ENCODE measurements around the gene ROBO2. TPM values are rescaled to one million over a fixed set of nuclear protein-coding genes. Genes with fewer than 3 reads are reported as not detected.

The ROBO2 gene
- polyA plus RNA-seq, 1 donor from 2014 or later: 55.5 TPM

- H3K9me2 ChIP-seq (ENCODE audit: insufficient read depth, low read length): no peaks in the 10 kb centered on the region
- H3K27ac ChIP-seq (ENCODE audit: low read length): peak overlapping the region; percentile 87
- no peaks in the 10 kb centered on the region for H3K27me3 ChIP-seq (ENCODE audit: insufficient read depth, low read depth, low read length)
- H3F3A ChIP-seq (ENCODE audit: insufficient read depth, low read length, poor library complexity, severe bottlenecking): no peaks in the 10 kb centered on the region
- H3K4me3 ChIP-seq (ENCODE audit: low read length): no peak overlapping the region
- no peaks in the 10 kb centered on the region for H3K79me2 ChIP-seq (replicated peaks; ENCODE audit: insufficient read depth, low read length)
- no peak overlapping the region for H3K4me2 ChIP-seq (ENCODE audit: low read length)
- no peak overlapping the region for H3K9ac ChIP-seq (ENCODE audit: low read length)
- no peaks in the 10 kb centered on the region for H4K20me1 ChIP-seq (ENCODE audit: insufficient read depth)
- TF ChIP-seq SMC3 (conservative IDR thresholded peaks at IDR 0.05; ENCODE audit: poor library complexity) (no peak), CTCF (IDR thresholded peaks at IDR 0.05; ENCODE audit: poor library complexity, severe bottlenecking) (no peak), TAF1 (IDR thresholded peaks at IDR 0.05; ENCODE audit: low read depth) (no peak), REST (IDR thresholded peaks at IDR 0.05; ENCODE audit: borderline replicate concordance) (no peak), MXI1 (conservative IDR thresholded peaks at IDR 0.05; ENCODE audit: poor library complexity, severe bottlenecking) (no peak), EP300 (conservative IDR thresholded peaks at IDR 0.05; ENCODE audit: poor library complexity, severe bottlenecking) (no peak), POLR2AphosphoS5 (IDR thresholded peaks at IDR 0.05) (no peak), EZH2 (IDR thresholded peaks at IDR 0.05; ENCODE audit: borderline replicate concordance, insufficient read depth, low read length, poor library complexity, severe bottlenecking) (no peak), RAD21 (conservative IDR thresholded peaks at IDR 0.05) (no peak)
- H3K9me3 ChIP-seq (ENCODE audit: low read length): no peaks in the 10 kb centered on the region
- no peaks in the 10 kb centered on the region for H3K36me3 ChIP-seq (ENCODE audit: insufficient read depth, low read length)
- H2AFZ ChIP-seq (ENCODE audit: low read depth, low read length): no peak overlapping the region
Measured at GRCh38 chr3:77326586-77326985, 286.7 kb downstream of the ROBO2 start.

GRCh38 chr3:77328690-77329089 is 288.8 kb downstream of the ROBO2 start:
- H3K79me2 ChIP-seq (replicated peaks; ENCODE audit: insufficient read depth, low read length): no peaks in the 10 kb centered on the region
- no peak overlapping the region for H3K9ac ChIP-seq (ENCODE audit: low read length)
- no peak overlapping the region for H2AFZ ChIP-seq (ENCODE audit: low read depth, low read length)
- H3K4me2 ChIP-seq (ENCODE audit: low read length): no peak overlapping the region
- H4K20me1 ChIP-seq (ENCODE audit: insufficient read depth): no peaks in the 10 kb centered on the region
- H3K36me3 ChIP-seq (ENCODE audit: insufficient read depth, low read length): no peaks in the 10 kb centered on the region
- H3K27me3 ChIP-seq (ENCODE audit: insufficient read depth, low read depth, low read length): no peaks in the 10 kb centered on the region
- no peaks in the 10 kb centered on the region for H3K9me2 ChIP-seq (ENCODE audit: insufficient read depth, low read length)
- H3K27ac ChIP-seq (ENCODE audit: low read length): no peak overlapping the region
- no peak overlapping the region for H3K4me3 ChIP-seq (ENCODE audit: low read length)
- H3K9me3 ChIP-seq (ENCODE audit: low read length): no peaks in the 10 kb centered on the region
- no peak for TF ChIP-seq REST (IDR thresholded peaks at IDR 0.05; ENCODE audit: borderline replicate concordance)
- TF ChIP-seq EP300 (conservative IDR thresholded peaks at IDR 0.05; ENCODE audit: poor library complexity, severe bottlenecking): no peak
- TF ChIP-seq POLR2AphosphoS5 (IDR thresholded peaks at IDR 0.05): no peak
- no peak for TF ChIP-seq TAF1 (IDR thresholded peaks at IDR 0.05; ENCODE audit: low read depth)
- TF ChIP-seq CTCF (IDR thresholded peaks at IDR 0.05; ENCODE audit: poor library complexity, severe bottlenecking): no peak
- H3F3A ChIP-seq (ENCODE audit: insufficient read depth, low read length, poor library complexity, severe bottlenecking): no peaks in the 10 kb centered on the region
